Measurements from ENCODE around the gene ADAM12.

ADAM12 gene

GRCh38 chr10:126233182-126234148 lies 154.8 kb downstream of the ADAM12 start:
- no peak for DNase-seq

GRCh38 chr10:126230587-126230986 lies 157.7 kb downstream of the ADAM12 start:
- no peak for DNase-seq

- no peak for DNase-seq
Observed at GRCh38 chr10:126229686-126230085, 158.6 kb downstream of the ADAM12 start.

GRCh38 chr10:126227762-126228134 lies 160.5 kb downstream of the ADAM12 start:
- DNase-seq: no peak

GRCh38 chr10:126226988-126227761 lies 161.1 kb downstream of the ADAM12 start:
- no peak for DNase-seq

GRCh38 chr10:126226205-126226604 lies 162.1 kb downstream of the ADAM12 start:
- DNase-seq: no peak

GRCh38 chr10:126225672-126226008 lies 162.6 kb downstream of the ADAM12 start:
- DNase-seq: no peak

- DNase-seq: no peak
Observed at GRCh38 chr10:126224967-126225671, 163.2 kb downstream of the ADAM12 start.

- DNase-seq: no peak
Observed at GRCh38 chr10:126223512-126224067, 164.7 kb downstream of the ADAM12 start.

GRCh38 chr10:126222736-126223511 lies 165.4 kb downstream of the ADAM12 start:
- peak; percentile 65 for DNase-seq

- DNase-seq: no peak
Observed at GRCh38 chr10:126221874-126222273, 166.4 kb downstream of the ADAM12 start.

GRCh38 chr10:126218778-126219649 lies 169.3 kb downstream of the ADAM12 start:
- no peak for DNase-seq

GRCh38 chr10:126218174-126218573 lies 170.1 kb downstream of the ADAM12 start:
- no peak for DNase-seq

GRCh38 chr10:126216632-126216961 lies 171.7 kb downstream of the ADAM12 start:
- DNase-seq: no peak

GRCh38 chr10:126215746-126216631 lies 172.3 kb downstream of the ADAM12 start:
- peak; percentile 95 for DNase-seq

GRCh38 chr10:126214679-126215078 lies 173.6 kb downstream of the ADAM12 start:
- no peak for DNase-seq

GRCh38 chr10:126214021-126214420 lies 174.3 kb downstream of the ADAM12 start:
- DNase-seq: peak; percentile 42

- DNase-seq: peak; percentile 72
Observed at GRCh38 chr10:126212738-126213137, 175.5 kb downstream of the ADAM12 start.

GRCh38 chr10:126210051-126210651 lies 178.1 kb downstream of the ADAM12 start:
- DNase-seq: no peak

- DNase-seq: peak; percentile 35
Observed at GRCh38 chr10:126209451-126209850, 178.8 kb downstream of the ADAM12 start.

Data from fibroblast of skin of right quadriceps (primary cell).